Panc1 (cell line): ENCODE measurements around the gene GNG7.
"Not testable (repeated sequence)": the region's sequence is repeated elsewhere in the genome, so short reads cannot be mapped to it uniquely, and the experiment has no call there.

Experiments used
- CTCF ChIP-seq: fragments of 450-650 bp; IDR thresholded peaks from 2 replicates; pipeline ENCODE4 v1.5.1; 2017; ENCODE audit warnings: mild to moderate bottlenecking
- POLR2AphosphoS5 ChIP-seq: IDR thresholded peaks from 2 replicates; pipeline ENCODE4 v1.6.1; 2012; ENCODE audit warnings: mild to moderate bottlenecking, low read depth, low read length, moderate library complexity
- SIN3A ChIP-seq: IDR thresholded peaks from 2 replicates; pipeline ENCODE4 v1.6.1; 2012; ENCODE audit warnings: low read depth, mild to moderate bottlenecking, low read length, moderate library complexity, borderline replicate concordance; ENCODE audit not compliant: insufficient read depth

GRCh38 chr19:2622371-2622961 is 80.0 kb downstream of the GNG7 start:
- TF ChIP-seq CTCF, POLR2AphosphoS5, SIN3A: not testable (repeated sequence)
